Measurements from ENCODE around the gene ADH1B. TPM values are rescaled to one million over a fixed set of nuclear protein-coding genes. Genes with fewer than 3 reads are reported as not detected.

The ADH1B gene
- total RNA-seq, 4 donors from 2014 or later, result 72.9 to 318 (median 212) TPM

GRCh38 chr4:99275885-99276284 lies 45.3 kb downstream of the ADH1B start:
- Histone ChIP-seq H3K27ac (no peak overlapping the region), H3K36me3 (no peaks in the 10 kb centered on the region)
- 87% methylated on average over 3 of the region's 3 CpGs for WGBS

GRCh38 chr4:99275050-99275449 lies 46.2 kb downstream of the ADH1B start:
- Histone ChIP-seq H3K4me1 (no peaks in the 10 kb centered on the region), H3K27me3 (no peaks in the 10 kb centered on the region), H3K27ac (no peak overlapping the region), H3K36me3 (no peaks in the 10 kb centered on the region), H3K4me3 (no peak overlapping the region), H3K9me3 (no peaks in the 10 kb centered on the region)
- no peak for TF ChIP-seq EP300 (IDR thresholded peaks at IDR 0.05)
- TF ChIP-seq CTCF (IDR thresholded peaks at IDR 0.05), result no peak
- no peak for TF ChIP-seq POLR2AphosphoS5 (IDR thresholded peaks at IDR 0.05)
- TF ChIP-seq POLR2A (IDR thresholded peaks at IDR 0.05), result no peak
- no peak for DNase-seq (ENCODE audit: low spot score in 2 of 2)
- WGBS, result 97% methylated on average over 5 of the region's 5 CpGs

More at GRCh38 chr4:99275885-99276284, 45.3 kb downstream of the ADH1B start:
- Histone ChIP-seq H3K4me3 (no peak overlapping the region), H3K9me3 (no peaks in the 10 kb centered on the region), H3K27me3 (no peaks in the 10 kb centered on the region), H3K4me1 (no peaks in the 10 kb centered on the region)
- TF ChIP-seq CTCF (IDR thresholded peaks at IDR 0.05) (no peak), POLR2AphosphoS5 (IDR thresholded peaks at IDR 0.05) (no peak), EP300 (IDR thresholded peaks at IDR 0.05) (no peak), POLR2A (IDR thresholded peaks at IDR 0.05) (no peak)
- no peak for DNase-seq (ENCODE audit: low spot score in 2 of 2)

GRCh38 chr4:99273704-99274103 lies 47.5 kb downstream of the ADH1B start:
- WGBS, result 94% methylated on average over 2 of the region's 2 CpGs
- Histone ChIP-seq H3K9me3 (no peaks in the 10 kb centered on the region), H3K4me1 (no peaks in the 10 kb centered on the region), H3K4me3 (no peak overlapping the region), H3K27ac (no peak overlapping the region), H3K27me3 (no peaks in the 10 kb centered on the region), H3K36me3 (no peaks in the 10 kb centered on the region)
- DNase-seq (ENCODE audit: low spot score in 2 of 2), result no peak
- TF ChIP-seq EP300 (IDR thresholded peaks at IDR 0.05), result no peak
- no peak for TF ChIP-seq POLR2A (IDR thresholded peaks at IDR 0.05)
- TF ChIP-seq POLR2AphosphoS5 (IDR thresholded peaks at IDR 0.05), result no peak
- no peak for TF ChIP-seq CTCF (IDR thresholded peaks at IDR 0.05)

GRCh38 chr4:99264927-99265326 lies 56.3 kb downstream of the ADH1B start:
- peaks cover 3% of the 10 kb centered on the region for H3K4me1 ChIP-seq
- TF ChIP-seq CTCF (IDR thresholded peaks at IDR 0.05) (no peak), EP300 (IDR thresholded peaks at IDR 0.05) (no peak), POLR2AphosphoS5 (IDR thresholded peaks at IDR 0.05) (no peak), POLR2A (IDR thresholded peaks at IDR 0.05) (no peak)
- H3K27me3 ChIP-seq, result no peaks in the 10 kb centered on the region
- no peak overlapping the region for H3K4me3 ChIP-seq
- DNase-seq (ENCODE audit: low spot score in 2 of 2), result no peak
- no peaks in the 10 kb centered on the region for H3K9me3 ChIP-seq
- no peak overlapping the region for H3K27ac ChIP-seq
- H3K36me3 ChIP-seq, result no peaks in the 10 kb centered on the region

Other genes starting within 250 kb of the ADH1B start
- gene ADH5, start 232.6 kb downstream of the ADH1B start, total RNA-seq, result 10 to 100 TPM; 42.9 to 83.9 (median 63.8) TPM
- gene ADH4, start 177.1 kb downstream of the ADH1B start, total RNA-seq, result 1 to 10 TPM in 1 of 4 donors, under 1 TPM in 2, not detected in 1; 0.89 to 2.0 (median 0.98) TPM
- 10 to 100 TPM in 3 of 4 donors, 1 to 10 TPM in 1; 2.5 to 18.8 (median 12.1) TPM for gene ADH6, start 102.2 kb downstream of the ADH1B start, total RNA-seq
- gene ADH1A, start 30.4 kb downstream of the ADH1B start, total RNA-seq, result not detected
- gene ADH1C, start 31.3 kb upstream of the ADH1B start, total RNA-seq, result 1 to 10 TPM in 1 of 4 donors, under 1 TPM in 2, not detected in 1; 0.36 to 1.6 (median 0.64) TPM
- gene ADH7, start 113.9 kb upstream of the ADH1B start, total RNA-seq, result 1 to 10 TPM in 2 of 4 donors, under 1 TPM in 2; 0.24 to 1.2 (median 0.76) TPM
- gene C4orf17, start 189.6 kb upstream of the ADH1B start, total RNA-seq, result not detected
- 1 to 10 TPM; 3.9 to 7.8 (median 5.8) TPM for gene TRMT10A, start 242.6 kb upstream of the ADH1B start, total RNA-seq

Measured in suprapubic skin (tissue), 4 donors.